Skin epidermis (tissue), 12 donors: ENCODE results near the gene MLLT6.

Source experiments
- H3K27ac ChIP-seq, 21 experiments: fragments of 200-600 bp; sonication (generic) in 11 of 21; one replicate each; pipeline ENCODE4 v1.5.0; 2020; ENCODE audit warnings: mild to moderate bottlenecking in 3 of 21, inconsistent platforms in 2 of 21, moderate library complexity in 2 of 21
- H3K4me3 ChIP-seq, 7 experiments: fragments of 200-600 bp; sonication (generic) in 2 of 7; one replicate each; pipeline ENCODE4 v1.5.0; 2020; ENCODE audit warnings: inconsistent platforms in 2 of 7, mild to moderate bottlenecking in 2 of 7, moderate library complexity in 1 of 7

Gene MLLT6

GRCh38 chr17:38704606-38705522 lies at the start of gene MLLT6:
MLLT6 (plus strand) TSS chr17:38705273; CDS start chr17:38705633, 360 bp downstream.
- Histone ChIP-seq H3K27ac (peak within 1 kb of the TSS; percentile 52 to 99 (median 96)), H3K4me3 (peak within 1 kb of the TSS; percentile 67 to 93 (median 87))

- Histone ChIP-seq H3K4me3 (no peak overlapping the region), H3K27ac (no peak overlapping the region)
Measured at GRCh38 chr17:38656959-38657823, 47.9 kb upstream of the MLLT6 start.

- H3K4me3 ChIP-seq, result no peak overlapping the region
- H3K27ac ChIP-seq, result no peak overlapping the region
Measured at GRCh38 chr17:38657824-38658740, 47.0 kb upstream of the MLLT6 start.

- Histone ChIP-seq H3K27ac (no peak overlapping the region), H3K4me3 (no peak overlapping the region)
Measured at GRCh38 chr17:38658741-38659345, 46.2 kb upstream of the MLLT6 start.

- Histone ChIP-seq H3K4me3 (no peak overlapping the region), H3K27ac (no peak overlapping the region)
Measured at GRCh38 chr17:38659415-38659814, 45.7 kb upstream of the MLLT6 start.

GRCh38 chr17:38660097-38661025 lies 44.7 kb upstream of the MLLT6 start:
- Histone ChIP-seq H3K4me3 (no peak overlapping the region), H3K27ac (no peak overlapping the region)

- Histone ChIP-seq H3K27ac (no peak overlapping the region), H3K4me3 (no peak overlapping the region)
Measured at GRCh38 chr17:38663125-38663751, 41.8 kb upstream of the MLLT6 start.

GRCh38 chr17:38663964-38664644 lies 41.0 kb upstream of the MLLT6 start:
- Histone ChIP-seq H3K4me3 (no peak overlapping the region), H3K27ac (no peak overlapping the region)

GRCh38 chr17:38667099-38667786 lies 37.8 kb upstream of the MLLT6 start:
- Histone ChIP-seq H3K27ac (no peak overlapping the region), H3K4me3 (no peak overlapping the region)

GRCh38 chr17:38667787-38668122 lies 37.3 kb upstream of the MLLT6 start:
- Histone ChIP-seq H3K27ac (no peak overlapping the region), H3K4me3 (no peak overlapping the region)

GRCh38 chr17:38669520-38669919 lies 35.6 kb upstream of the MLLT6 start:
- no peak overlapping the region for H3K4me3 ChIP-seq
- no peak overlapping the region for H3K27ac ChIP-seq

- no peak overlapping the region for H3K4me3 ChIP-seq
- no peak overlapping the region for H3K27ac ChIP-seq
Measured at GRCh38 chr17:38671939-38672720, 32.9 kb upstream of the MLLT6 start.

- Histone ChIP-seq H3K4me3 (peak overlapping the region; percentile 38 to 72 (median 48)), H3K27ac (peak overlapping the region in 2 of 21 experiments; percentile 12 to 83)
Measured at GRCh38 chr17:38672788-38673706, 32.0 kb upstream of the MLLT6 start.

- Histone ChIP-seq H3K27ac (peak overlapping the region in 3 of 21 experiments; percentile 12 to 83 (median 22)), H3K4me3 (peak overlapping the region; percentile 38 to 72 (median 48))
Measured at GRCh38 chr17:38673707-38674013, 31.4 kb upstream of the MLLT6 start.
